Gastroesophageal sphincter (tissue), 4 donors: Measurements from ENCODE around the gene LENG8. TPM values are rescaled to one million over a fixed set of nuclear protein-coding genes. Genes with fewer than 3 reads are reported as not detected.

Experiments
- ATAC-seq: fragments of 150-250 bp; one replicate; pipeline ENCODE4 v1.9.1; 2016; ENCODE audit warnings: mild to moderate bottlenecking, moderate library complexity
- H3K27ac ChIP-seq, 4 donors: fragments of 200-600 bp; sonication (generic) in 3 of 4; 1 replicate in 3 of 4; 2 replicates in 1 of 4; pipeline ENCODE4 v1.5.1; 2016 to 2019
- H3K27me3 ChIP-seq: fragments of 200-600 bp; sonication (generic); one replicate; pipeline ENCODE4 v1.5.1; 2019
- H3K36me3 ChIP-seq, 2 donors: fragments of 200-600 bp; sonication (generic); one replicate each; pipeline ENCODE4 v1.5.1; 2019; ENCODE audit warnings: control low read depth in 1 of 2
- H3K4me1 ChIP-seq, 3 donors: fragments of 200-600 bp; sonication (generic); 1 replicate in 2 of 3; 2 replicates in 1 of 3; pipeline ENCODE4 v1.5.1; 2016 to 2019; ENCODE audit warnings: control low read depth in 2 of 3
- H3K4me3 ChIP-seq, 2 donors: fragments of 200-600 bp; sonication (generic); one replicate each; pipeline ENCODE4 v1.5.1; 2019; ENCODE audit warnings: mild to moderate bottlenecking in 1 of 2, moderate library complexity in 1 of 2
- H3K9me3 ChIP-seq, 3 donors: fragments of 200-600 bp; sonication (generic); one replicate each; pipeline ENCODE4 v1.5.1; 2017 to 2019; ENCODE audit warnings: control low read depth in 2 of 3
- EP300 ChIP-seq: sonication (generic); formaldehyde crosslinking; IDR thresholded peaks from one replicate; pipeline ENCODE4 v1.6.1; 2017; ENCODE audit warnings: antibody characterized with exemption, mild to moderate bottlenecking
- POLR2A ChIP-seq, 2 donors: fragments of 450-650 bp; IDR thresholded peaks; one replicate each; pipeline ENCODE4 v1.6.1; 2017; ENCODE audit warnings: antibody characterized with exemption in 2 of 2, mild to moderate bottlenecking in 2 of 2, moderate library complexity in 1 of 2
- POLR2AphosphoS5 ChIP-seq: sonication (generic); formaldehyde crosslinking; IDR thresholded peaks from one replicate; pipeline ENCODE4 v1.6.1; 2017; ENCODE audit warnings: antibody characterized with exemption
- WGBS, 2 donors: methylation state at CpG; one replicate each; pipeline ENCODE4 v1.1.5; 2018; ENCODE audit warnings: low coverage in 1 of 2; 5-methylcytosine and 5-hydroxymethylcytosine counted together
- total RNA-seq, 4 donors: library from RNA; depleted of rRNA; stranded (reverse); fragments of >200 nt; gene quantifications; one replicate each; pipeline ENCODE4 v1.1.0, GENCODE V29; 2016
- TF ChIP-seq, protein P1 (sequence below), 4 experiments: fragments of 200-600 bp in 2 of 4; fragments of 450-650 bp in 2 of 4; sonication (generic) in 1 of 4; IDR thresholded peaks; one replicate each; pipeline ENCODE4 v1.5.1; 2017 to 2019; ENCODE audit warnings: antibody characterized with exemption in 4 of 4, mild to moderate bottlenecking in 2 of 4, moderate library complexity in 2 of 4

Gene LENG8
- total RNA-seq, 4 donors from 2014 or later, result 25.4 to 215 (median 80.9) TPM

DNA sequence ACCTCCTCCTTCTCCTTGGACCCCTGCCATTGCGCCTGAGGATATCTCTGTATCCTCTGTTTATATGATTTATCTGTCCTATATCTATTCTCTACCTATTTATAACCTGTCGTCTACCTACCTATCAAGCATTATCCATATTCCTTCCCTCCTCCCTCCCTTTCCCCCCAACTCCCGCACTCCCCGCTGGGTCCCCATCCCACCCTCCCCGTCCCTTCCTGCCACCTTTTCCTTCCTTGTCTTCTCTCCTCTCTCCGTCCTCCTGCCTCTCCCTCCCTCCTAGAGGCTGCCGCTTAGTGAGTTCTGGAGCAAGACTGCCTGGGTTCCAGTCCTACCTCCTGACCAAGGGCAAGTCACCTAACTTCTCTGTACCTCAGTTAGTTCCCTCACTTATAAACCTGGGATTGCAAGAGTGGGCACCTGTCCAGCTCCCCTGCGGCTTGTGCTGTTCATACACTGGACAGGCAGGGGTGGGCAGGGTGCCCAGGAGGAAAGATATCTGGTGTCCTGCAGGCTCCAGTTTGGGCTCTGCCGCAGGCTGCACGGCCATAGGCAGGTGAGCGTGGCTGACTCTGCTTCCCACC, 17.7 kb upstream of the LENG8 start:
- WGBS, 2 donors, result 4 to 20% methylated on average over 4 to 9 of the region's 11 CpGs
- no peaks in the 10 kb centered on the region for H3K9me3 ChIP-seq
- ATAC-seq, result no peak
- peaks cover 59% of the 10 kb centered on the region for H3K27me3 ChIP-seq
- TF ChIP-seq POLR2AphosphoS5 (no peak), EP300 (no peak), POLR2A (IDR thresholded peaks at IDR 0.05) (no peak)
- TF ChIP-seq, protein P1, sequence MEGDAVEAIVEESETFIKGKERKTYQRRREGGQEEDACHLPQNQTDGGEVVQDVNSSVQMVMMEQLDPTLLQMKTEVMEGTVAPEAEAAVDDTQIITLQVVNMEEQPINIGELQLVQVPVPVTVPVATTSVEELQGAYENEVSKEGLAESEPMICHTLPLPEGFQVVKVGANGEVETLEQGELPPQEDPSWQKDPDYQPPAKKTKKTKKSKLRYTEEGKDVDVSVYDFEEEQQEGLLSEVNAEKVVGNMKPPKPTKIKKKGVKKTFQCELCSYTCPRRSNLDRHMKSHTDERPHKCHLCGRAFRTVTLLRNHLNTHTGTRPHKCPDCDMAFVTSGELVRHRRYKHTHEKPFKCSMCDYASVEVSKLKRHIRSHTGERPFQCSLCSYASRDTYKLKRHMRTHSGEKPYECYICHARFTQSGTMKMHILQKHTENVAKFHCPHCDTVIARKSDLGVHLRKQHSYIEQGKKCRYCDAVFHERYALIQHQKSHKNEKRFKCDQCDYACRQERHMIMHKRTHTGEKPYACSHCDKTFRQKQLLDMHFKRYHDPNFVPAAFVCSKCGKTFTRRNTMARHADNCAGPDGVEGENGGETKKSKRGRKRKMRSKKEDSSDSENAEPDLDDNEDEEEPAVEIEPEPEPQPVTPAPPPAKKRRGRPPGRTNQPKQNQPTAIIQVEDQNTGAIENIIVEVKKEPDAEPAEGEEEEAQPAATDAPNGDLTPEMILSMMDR (IDR thresholded peaks at IDR 0.05), result no peak
- H3K4me3 ChIP-seq, result peak overlapping the region in 1 of 2 donors; percentile 43
- no peak overlapping the region for H3K27ac ChIP-seq
- no peaks in the 10 kb centered on the region for H3K36me3 ChIP-seq
- H3K4me1 ChIP-seq, result peaks cover 0 to 52% (median 31%) of the 10 kb centered on the region in 3 donors

DNA sequence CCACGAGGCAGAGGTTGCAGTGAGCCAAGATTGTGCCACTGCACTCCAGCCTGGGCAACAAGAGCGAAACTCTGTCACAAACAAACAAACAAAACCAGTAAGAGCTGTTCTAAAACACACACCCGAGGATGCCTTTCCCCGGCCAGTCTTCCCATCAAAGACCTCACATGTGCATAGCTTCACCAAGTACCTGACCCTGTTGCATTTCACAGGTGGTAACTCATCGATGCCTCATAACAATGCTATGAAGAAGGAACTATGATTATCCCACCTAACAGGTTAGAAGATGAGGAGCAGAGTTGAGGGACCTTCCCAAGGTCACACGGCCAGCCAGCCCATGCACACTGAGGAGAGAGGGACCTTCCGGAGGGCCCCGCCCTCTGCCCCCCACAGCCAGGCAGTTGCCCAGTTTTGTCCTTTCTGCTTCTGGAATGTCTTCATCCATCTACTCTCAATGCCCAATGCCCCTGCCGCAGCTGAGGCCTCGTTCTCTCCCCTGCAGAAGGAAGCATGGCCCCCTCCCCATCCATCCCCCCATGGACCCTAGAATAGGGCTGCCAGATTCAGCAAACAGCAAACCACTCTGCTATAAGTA, 16.8 kb upstream of the LENG8 start:
- Histone ChIP-seq H3K4me3 (no peak overlapping the region), H3K4me1 (peaks cover 0 to 54% (median 31%) of the 10 kb centered on the region in 3 donors), H3K27me3 (peaks cover 52% of the 10 kb centered on the region), H3K9me3 (no peaks in the 10 kb centered on the region), H3K36me3 (no peaks in the 10 kb centered on the region), H3K27ac (no peak overlapping the region)
- ATAC-seq, result no peak
- TF ChIP-seq POLR2AphosphoS5 (no peak), POLR2A (IDR thresholded peaks at IDR 0.05) (no peak), EP300 (no peak)
- TF ChIP-seq, protein P1 (IDR thresholded peaks at IDR 0.05), result no peak
- 72 to 100% methylated on average over 1 to 4 of the region's 10 CpGs for WGBS, 2 donors

DNA sequence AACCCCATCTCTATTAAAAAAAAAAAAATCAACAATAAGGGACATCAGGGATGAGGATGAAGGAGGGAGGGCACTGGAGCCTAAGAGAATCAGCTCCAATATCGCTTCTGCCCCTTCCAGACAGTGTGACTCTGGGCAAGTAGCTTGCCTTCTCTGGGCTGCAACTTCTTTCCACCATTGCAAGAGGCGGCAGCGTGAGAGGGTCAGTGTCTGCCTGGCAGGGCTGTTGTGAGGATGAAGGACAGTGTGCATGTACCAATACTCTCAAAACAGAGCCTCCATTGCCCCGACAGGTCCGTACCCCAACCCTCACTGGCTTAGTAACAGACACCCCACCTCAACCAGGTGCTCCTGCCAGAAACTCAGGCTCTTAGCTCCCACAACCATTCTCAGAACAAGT, 15.3 kb upstream of the LENG8 start:
- H3K27me3 ChIP-seq, result peaks cover 38% of the 10 kb centered on the region
- no peak for TF ChIP-seq POLR2A (IDR thresholded peaks at IDR 0.05)
- no peak for TF ChIP-seq EP300
- H3K4me3 ChIP-seq, result no peak overlapping the region
- H3K36me3 ChIP-seq, result peaks cover 0 to 1% of the 10 kb centered on the region in 2 donors
- H3K27ac ChIP-seq, result no peak overlapping the region
- WGBS, 2 donors, result 83 to 86% methylated on average over 1 to 3 of the region's 5 CpGs
- H3K9me3 ChIP-seq, result no peaks in the 10 kb centered on the region
- ATAC-seq, result no peak
- H3K4me1 ChIP-seq, result peaks cover 0 to 59% (median 31%) of the 10 kb centered on the region in 3 donors

DNA sequence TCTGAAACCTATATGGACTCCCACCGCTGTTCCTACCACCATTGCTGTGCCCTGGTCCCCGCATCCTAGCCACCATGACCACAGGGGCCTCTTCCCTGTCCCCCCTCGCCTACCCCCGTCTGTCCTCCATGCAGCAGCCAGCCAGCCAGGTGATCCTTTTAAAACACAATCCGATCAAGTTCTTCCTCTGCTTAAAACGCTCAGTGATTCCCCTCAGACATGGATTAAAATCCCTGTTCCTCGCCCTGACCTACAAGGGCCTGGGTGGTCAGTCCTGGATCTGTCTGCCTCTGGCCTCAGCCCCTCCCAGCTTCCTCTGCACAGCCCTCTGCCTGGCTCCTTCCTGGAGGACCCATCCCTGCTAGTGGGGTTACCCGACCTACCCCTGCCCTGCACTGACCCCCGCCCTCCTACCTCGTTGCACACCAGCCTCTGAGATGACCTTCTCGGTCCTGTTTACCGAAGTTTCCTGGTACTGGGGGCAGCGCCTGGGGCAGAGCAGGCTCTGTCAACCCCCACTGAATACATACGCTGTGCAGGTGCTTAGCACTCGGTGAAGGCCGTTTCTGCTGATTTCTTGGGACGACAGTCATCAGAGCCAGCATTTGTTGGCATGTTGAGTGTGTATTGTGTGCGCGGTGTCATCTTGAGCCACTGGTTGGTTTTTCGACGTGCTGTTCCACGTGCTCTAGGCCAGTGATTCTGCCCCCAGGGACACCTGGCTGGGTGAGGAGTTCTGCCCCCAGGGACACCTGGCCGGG, 14.7 kb upstream of the LENG8 start:
- H3K27ac ChIP-seq, result no peak overlapping the region
- H3K27me3 ChIP-seq, result peaks cover 32% of the 10 kb centered on the region
- H3K36me3 ChIP-seq, result peaks cover 0 to 6% of the 10 kb centered on the region in 2 donors
- WGBS, 2 donors, result 57 to 76% methylated on average over 6 to 10 of the region's 23 CpGs
- ATAC-seq, result no peak
- no peaks in the 10 kb centered on the region for H3K9me3 ChIP-seq
- no peak for TF ChIP-seq EP300
- no peak for TF ChIP-seq POLR2A (IDR thresholded peaks at IDR 0.05)
- TF ChIP-seq POLR2AphosphoS5, result no peak
- TF ChIP-seq, protein P1 (IDR thresholded peaks at IDR 0.05), result no peak
- peaks cover 0 to 65% (median 31%) of the 10 kb centered on the region in 3 donors for H3K4me1 ChIP-seq
- H3K4me3 ChIP-seq, result no peak overlapping the region

DNA sequence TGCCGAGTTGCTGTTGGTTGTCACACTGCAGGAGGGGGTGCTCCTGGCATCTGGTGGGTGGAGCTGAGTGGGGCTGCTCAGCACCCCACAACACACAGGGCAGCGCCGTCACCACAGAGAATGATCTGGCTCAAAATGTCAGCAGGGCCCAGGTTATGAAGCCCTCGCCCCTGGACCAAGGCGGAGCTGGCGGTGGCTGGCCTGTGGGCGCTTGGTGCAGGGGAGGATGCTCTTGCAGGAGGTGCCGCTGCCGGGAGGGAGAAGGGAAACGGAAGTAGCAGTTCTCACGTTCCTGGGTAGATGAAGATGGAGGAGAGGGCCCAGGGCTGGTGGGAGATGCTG, 14.2 kb upstream of the LENG8 start:
- no peak overlapping the region for H3K4me3 ChIP-seq
- no peak for TF ChIP-seq POLR2AphosphoS5
- H3K4me1 ChIP-seq, result peaks cover 0 to 64% (median 31%) of the 10 kb centered on the region in 3 donors
- peaks cover 0 to 6% of the 10 kb centered on the region in 2 donors for H3K36me3 ChIP-seq
- WGBS, 2 donors, result 0% methylated on average over 1 of the region's 11 CpGs
- no peak overlapping the region for H3K27ac ChIP-seq
- H3K9me3 ChIP-seq, result no peaks in the 10 kb centered on the region
- H3K27me3 ChIP-seq, result peaks cover 27% of the 10 kb centered on the region
- no peak for ATAC-seq
